Activated T-helper 9 cell treated with anti-CD3 and anti-CD28 coated beads, Interleukin-2, amount 50 U/mL, for 16 hours (primary cell): ENCODE results near the gene M6PR.
"Not testable (repeated sequence)": the region's sequence is repeated elsewhere in the genome, so short reads cannot be mapped to it uniquely, and the experiment has no call there.

ENCODE experiments used
- DNase-seq: peaks from one replicate; pipeline ENCODE4 v3.0.0-alpha.2; 2020; ENCODE audit warnings: low read depth

M6PR gene

DNA sequence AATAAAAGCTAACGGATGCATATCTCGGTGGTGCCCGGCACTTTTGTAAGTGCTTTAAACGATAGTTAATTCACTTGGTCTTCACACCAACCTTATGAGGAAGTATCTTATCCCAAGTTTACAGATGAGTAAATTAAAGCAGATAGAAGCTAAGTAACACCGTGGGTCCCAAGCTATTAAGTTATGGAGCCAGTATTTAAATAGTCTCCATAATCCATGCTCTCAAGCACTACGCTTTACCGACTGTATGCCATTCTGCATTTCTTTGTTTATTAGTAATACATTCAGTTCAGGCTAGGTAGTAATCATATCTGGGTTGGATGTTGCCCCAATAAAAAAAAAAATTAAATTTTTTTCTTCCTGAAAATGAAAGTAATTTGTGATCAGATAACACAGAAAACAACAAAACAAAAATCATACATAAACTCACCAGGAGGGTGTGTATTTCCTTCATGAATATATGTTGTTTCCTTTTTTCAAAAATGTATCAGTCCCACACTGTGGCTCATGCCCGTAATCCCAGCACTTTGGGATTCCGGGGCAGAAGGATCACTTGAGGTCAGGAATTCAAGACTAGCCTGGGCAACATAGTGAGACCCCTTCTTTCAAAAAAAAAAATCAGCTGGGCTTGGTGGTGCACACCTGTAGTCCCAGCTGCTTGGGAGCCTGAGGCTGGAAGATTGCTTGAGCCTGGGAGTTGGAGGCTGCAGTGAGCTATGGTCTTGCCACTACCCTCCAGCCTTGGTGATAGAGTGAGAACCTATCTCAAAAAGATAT is 1.4 kb upstream of the M6PR start:
- DNase-seq = no peak

DNA sequence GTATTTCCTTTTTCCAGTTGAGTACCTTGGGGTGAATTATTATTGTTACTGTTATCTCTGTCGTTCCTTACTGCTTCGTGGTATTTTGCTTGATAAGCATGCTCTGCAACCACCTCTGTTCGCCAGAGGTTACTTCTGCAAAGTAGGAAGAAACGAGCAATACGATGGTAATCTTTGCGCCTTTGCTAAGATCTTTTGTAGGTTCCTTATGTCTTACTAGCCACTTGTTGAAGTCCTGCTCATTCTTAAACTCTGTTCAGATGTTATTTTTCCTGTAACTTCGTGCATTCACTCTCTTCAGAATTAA is 729 bp upstream of the M6PR start:
- DNase-seq = no peak

DNA sequence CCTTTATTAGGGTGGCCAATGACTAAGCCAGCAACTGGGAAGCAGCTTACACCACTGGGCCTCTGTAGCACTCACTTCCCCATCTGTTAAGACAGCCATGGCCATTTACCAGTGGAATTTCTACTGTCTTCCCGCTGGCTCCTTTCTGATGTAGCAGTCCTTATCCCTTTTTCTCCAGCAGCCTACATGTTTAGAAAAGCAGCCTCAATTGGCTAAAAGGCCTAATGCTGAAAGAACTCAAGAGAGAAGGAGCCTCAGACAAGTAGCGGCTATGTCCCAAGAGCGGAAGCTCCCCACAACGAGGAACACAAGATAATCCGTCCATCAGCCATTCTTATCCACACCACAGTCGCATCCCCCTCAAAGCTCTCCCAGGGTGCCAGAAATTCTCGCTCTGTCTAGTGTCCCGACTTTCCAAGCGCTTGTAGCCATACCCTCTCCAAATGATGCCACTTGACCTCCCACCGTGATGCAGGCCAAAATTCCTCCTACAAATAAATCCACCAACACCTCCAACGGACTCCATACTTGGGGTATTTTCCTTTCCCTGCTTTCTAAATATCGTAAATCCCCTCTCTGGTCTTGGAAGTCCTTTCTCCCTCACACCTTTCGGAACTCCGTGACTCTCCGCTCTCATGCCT is 624 bp downstream of the M6PR start:
- DNase-seq = no peak

- DNase-seq = no peak
These were observed 1.7 kb downstream of the M6PR start for GRCh38 chr12:8947737-8948136.

DNA sequence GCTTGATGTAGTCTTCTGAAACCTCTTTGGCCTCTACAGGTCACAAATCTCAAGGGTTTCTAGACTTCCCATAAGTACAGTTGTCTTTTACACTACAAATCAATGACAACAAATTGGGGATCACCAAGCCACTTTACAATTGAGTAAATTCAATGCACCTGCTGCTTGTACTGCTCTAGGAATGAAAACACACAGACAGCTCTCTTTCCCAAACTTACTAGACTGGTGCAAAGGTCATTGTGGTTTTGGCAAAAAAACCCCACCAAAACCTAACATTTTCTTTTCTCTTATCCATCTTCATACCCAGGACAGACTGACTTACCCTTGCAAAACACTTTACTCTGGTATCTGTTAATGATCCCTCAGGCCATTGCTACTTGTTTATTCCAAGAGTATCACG is 2.7 kb downstream of the M6PR start:
- DNase-seq = no peak

GRCh38 chr12:8943565-8944186 is 5.8 kb downstream of the M6PR start:
- DNase-seq = no peak

DNA sequence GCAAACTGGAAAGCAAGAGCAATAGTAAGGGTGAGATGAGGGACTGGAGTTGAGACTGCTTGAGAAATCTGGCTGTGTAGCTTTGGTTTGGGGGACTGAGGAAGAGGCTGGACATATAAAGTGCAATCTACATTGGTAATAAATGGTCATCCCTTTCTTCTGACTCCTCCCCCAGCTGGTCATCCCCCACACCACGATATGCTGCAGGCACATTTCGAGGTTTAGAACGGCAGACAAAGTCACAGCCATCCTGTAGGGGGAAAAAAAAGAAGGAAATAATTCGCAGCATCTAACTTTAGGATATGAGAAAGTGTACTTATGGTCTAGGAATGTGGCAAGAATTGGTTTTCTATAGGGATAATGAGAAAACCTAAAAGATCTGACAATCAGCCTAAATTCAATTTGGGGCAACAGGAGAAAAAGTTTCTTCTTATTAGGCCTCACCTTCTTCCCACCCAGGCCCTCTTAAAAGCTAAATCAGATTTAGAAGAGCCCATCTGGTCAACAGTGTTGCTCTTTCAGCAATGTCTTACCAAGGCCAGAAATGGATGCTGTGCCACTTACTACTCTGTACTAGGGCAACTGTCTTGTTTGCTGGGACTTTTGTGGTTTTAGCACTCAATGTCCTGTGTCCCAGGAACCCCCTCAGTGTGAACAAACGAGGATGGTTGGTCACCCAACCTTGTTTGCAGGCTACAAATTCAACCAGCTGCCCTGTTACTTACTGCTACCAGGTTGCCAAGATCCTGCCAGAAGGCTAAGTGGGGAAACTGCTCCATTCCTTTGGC is 7.6 kb downstream of the M6PR start:
- no peak for DNase-seq

GRCh38 chr12:8937842-8938442 is 11.5 kb downstream of the M6PR start:
- not testable (repeated sequence) for DNase-seq

- DNase-seq = no peak
These were observed 12.7 kb downstream of the M6PR start for GRCh38 chr12:8936735-8937134.

GRCh38 chr12:8934080-8934479 is 15.4 kb downstream of the M6PR start:
- not testable (repeated sequence) for DNase-seq

DNA sequence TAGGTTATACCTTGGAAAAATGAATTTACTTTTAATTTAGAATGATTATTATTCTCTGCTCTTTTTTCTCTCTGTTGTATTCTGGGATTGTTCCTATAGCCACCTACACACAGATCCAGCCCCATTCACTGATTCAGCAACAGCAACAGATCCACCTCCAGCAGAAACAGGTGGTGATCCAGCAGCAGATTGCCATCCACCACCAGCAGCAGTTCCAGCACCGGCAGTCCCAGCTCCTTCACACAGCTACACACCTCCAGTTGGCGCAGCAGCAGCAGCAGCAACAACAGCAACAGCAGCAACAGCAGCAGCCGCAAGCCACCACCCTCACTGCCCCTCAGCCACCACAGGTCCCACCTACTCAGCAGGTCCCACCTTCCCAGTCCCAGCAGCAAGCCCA is 17.0 kb downstream of the M6PR start:
- DNase-seq = not testable (repeated sequence)

GRCh38 chr12:8930655-8931323 is 18.7 kb downstream of the M6PR start:
- not testable (repeated sequence) for DNase-seq

DNA sequence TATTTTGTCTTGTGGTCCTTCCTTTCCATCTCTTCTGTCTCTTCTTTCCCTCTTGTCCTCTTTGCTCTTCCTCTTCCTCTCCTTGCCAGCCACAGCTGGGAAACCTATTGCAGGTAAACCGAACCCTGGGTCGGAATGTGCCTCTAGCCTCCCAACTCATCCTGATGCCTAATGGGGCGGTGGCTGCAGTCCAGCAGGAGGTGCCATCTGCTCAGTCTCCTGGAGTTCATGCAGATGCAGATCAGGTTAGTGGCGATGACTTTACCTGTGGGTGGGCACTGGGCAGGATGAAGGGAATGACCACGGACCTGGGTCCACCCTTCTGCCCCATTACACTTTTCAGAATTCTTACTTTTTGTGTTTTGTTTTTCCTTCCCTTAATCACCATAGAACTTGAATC is 26.9 kb downstream of the M6PR start:
- no peak for DNase-seq

DNA sequence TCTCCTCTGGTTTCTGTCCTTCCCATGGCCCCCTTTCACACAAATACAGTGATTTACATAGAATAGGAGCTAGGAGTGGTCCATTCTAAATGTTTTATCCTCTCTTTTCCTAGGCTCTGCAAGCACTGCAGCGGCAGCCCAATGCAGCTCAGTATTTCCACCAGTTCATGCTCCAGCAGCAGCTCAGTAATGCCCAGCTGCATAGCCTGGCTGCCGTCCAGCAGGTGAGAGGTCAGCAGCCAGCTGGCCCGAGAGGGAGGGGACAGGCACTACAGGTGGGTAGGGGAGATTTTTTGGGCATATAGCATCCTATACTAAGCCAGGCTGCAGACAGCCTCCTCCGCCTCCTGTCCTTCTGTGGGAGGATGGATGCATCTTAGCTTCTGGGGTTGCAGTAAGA is 29.8 kb downstream of the M6PR start:
- DNase-seq = not testable (repeated sequence)

DNA sequence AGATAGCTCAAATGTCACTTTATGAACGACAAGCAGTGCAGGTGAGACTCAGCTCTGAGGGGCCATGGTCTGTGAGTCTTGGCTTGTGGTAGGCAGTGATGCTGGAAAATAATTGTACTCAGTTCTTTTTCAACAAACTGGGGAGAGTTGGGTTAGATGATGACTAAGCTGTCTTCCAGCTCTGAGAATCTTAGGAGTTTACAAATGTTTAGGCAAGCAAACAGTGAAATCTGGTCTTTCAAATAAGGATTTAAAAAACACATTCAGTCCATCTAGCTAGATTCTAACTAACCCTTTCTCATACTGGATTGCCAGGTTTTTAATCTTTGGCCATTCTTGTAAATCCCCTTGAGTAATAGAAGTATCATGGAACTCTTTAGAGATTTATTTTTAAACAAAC is 31.7 kb downstream of the M6PR start:
- no peak for DNase-seq

- no peak for DNase-seq
These were observed 32.4 kb downstream of the M6PR start for GRCh38 chr12:8917031-8917430.

- no peak for DNase-seq
These were observed 33.3 kb downstream of the M6PR start for GRCh38 chr12:8916154-8916553.

DNA sequence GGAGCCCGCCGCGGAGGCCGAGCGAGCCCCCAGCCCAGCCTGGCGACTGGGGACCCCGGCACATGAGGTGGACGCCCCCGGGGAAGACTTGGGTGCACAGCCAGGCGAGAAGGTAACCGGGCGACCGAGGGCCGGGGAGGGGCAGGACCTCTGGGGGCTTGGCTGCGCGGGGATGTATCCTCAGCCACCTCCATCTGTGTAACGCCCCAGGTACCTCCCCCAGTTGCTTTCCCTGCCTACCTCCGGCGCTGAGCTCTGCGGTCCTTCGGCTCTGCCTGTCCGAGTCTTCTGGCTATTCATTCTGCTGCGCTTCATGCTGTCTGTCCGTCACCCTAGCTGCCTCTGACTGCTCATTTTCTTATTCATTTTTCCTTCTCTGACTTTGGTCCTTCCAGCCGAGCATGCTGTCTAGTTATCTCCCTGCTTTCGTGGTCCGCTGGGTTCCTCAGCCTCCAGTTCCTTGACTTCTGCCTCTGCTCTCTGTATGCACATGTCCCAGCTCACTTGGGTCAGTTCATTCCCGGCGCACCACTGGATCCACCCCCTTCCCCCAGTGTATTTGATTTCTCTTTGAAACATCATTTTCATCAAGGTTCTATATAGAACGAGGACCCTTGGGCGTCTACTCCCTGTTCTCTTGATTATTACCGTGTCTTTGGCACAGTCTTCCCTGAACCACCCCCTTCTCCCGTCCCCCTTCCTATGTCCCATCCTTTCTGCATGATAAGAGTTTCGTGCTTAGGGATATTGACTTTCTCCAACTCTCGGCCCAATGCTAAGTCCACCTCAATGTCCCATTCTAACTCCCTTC is 34.5 kb downstream of the M6PR start:
- DNase-seq = peak; percentile 45

DNA sequence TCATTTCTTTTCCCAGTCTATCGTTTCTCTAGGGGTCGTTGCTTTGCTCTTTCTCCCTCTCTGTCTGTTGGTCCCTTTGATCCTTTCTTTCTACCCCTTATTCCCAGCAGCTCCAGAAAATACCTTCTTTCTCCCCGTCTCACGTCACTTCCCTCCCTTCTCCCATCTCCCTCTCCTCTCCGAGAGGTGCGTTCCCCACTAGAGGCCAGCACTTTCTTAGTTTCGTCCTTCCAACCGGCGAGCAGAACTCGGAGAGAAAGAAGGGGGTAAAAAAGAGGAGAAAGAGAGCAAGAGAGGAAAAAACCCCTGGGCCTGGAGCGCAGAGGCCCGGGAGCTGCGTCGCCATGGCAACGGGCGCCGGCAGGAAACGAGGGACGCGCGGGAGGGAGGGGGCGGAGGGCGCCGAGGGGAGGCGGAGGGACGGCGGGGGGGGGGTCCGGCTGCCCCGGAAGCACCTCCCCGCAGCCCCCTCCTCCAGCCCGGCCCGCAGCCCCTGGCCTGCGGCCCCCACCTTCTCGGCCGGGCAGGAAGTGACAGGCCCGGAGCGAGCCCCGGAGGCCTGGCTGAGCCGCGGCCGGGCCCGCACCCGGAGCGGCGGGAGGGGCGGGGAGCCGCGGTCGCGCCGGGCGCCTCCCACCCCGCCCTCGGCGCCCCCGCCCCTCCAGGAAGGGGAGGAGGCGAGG is 35.3 kb downstream of the M6PR start, which contains the start of gene PHC1:
Gene PHC1 (plus strand): TSS at position 477 of the 683 bp plus-strand sequence. CDS start 3,169 bp downstream, outside the sequence.
- peak; percentile 70 for DNase-seq

GRCh38 chr12:8913702-8914032 is 35.8 kb downstream of the M6PR start:
- DNase-seq = no peak
